MCF 10A (cell line): ENCODE measurements around the gene DENND5A. TPM values are rescaled to one million over a fixed set of nuclear protein-coding genes. Genes with fewer than 3 reads are reported as not detected.

Experiments used
- BruUV-seq: library from RNA; stranded (reverse); fragments of 400-500 nt; replicated peaks from 2 replicates; lab custom pipeline; 2021; lab: Mats Ljungman, UMichigan
- CTCF ChIA-PET: fragments of 300-600 bp; sonication (Branson Sonifier 250); formaldehyde crosslinking; extraction: SDS; loops from one replicate; lab custom pipeline; 2021; ENCODE audit warnings: antibody characterized with exemption, inconsistent platforms; lab: Yijun Ruan, JAX
- POLR2A ChIA-PET: fragments of 300-600, 350-650 bp; sonication (Branson Sonifier 250); formaldehyde crosslinking; extraction: SDS; loops from one replicate; lab custom pipeline; 2020; ENCODE audit warnings: antibody characterized with exemption, inconsistent platforms; lab: Yijun Ruan, JAX
- DNase-seq: peaks from one replicate; pipeline ENCODE4 v3.0.0-alpha.2; 2018; ENCODE audit not compliant: unreplicated experiment
- H3K27ac Mint-ChIP-seq: one replicate; pipeline ENCODE4 v1.8.0; 2022; ENCODE audit warnings: mild to moderate bottlenecking, low read depth, mixed read lengths; ENCODE audit not compliant: unreplicated experiment
- H3K27me3 Mint-ChIP-seq: one replicate; pipeline ENCODE4 v1.8.0; 2022; ENCODE audit warnings: mixed read lengths; ENCODE audit not compliant: insufficient read depth, unreplicated experiment
- H3K36me3 Mint-ChIP-seq: one replicate; pipeline ENCODE4 v1.8.0; 2022; ENCODE audit warnings: mild to moderate bottlenecking, moderate library complexity, mixed read lengths; ENCODE audit not compliant: insufficient read depth, unreplicated experiment
- H3K4me1 Mint-ChIP-seq: one replicate; pipeline ENCODE4 v1.8.0; 2022; ENCODE audit warnings: mixed read lengths; ENCODE audit not compliant: insufficient read depth, unreplicated experiment
- H3K4me3 Mint-ChIP-seq: one replicate; pipeline ENCODE4 v1.8.0; 2022; ENCODE audit warnings: mild to moderate bottlenecking, moderate library complexity, mixed read lengths; ENCODE audit not compliant: unreplicated experiment
- H3K9me3 Mint-ChIP-seq: one replicate; pipeline ENCODE4 v1.8.0; 2022; ENCODE audit warnings: mixed read lengths; ENCODE audit not compliant: unreplicated experiment
- intact Hi-C: fragments of 100-400 bp; cut with micrococcal nuclease; formaldehyde crosslinking; loops from 2 replicates; pipeline ENCODE4 v1.14.1; 2022
- total RNA-seq: library from RNA; stranded (reverse); gene quantifications from 2 replicates; pipeline ENCODE4 v1.2.3, GENCODE V29; 2022
- TF ChIP-seq, protein P1 (sequence below): fragments of 200-600 bp; IDR thresholded peaks from one replicate; pipeline ENCODE4 v1.8.0; 2022; ENCODE audit warnings: antibody characterized with exemption, mild to moderate bottlenecking; ENCODE audit not compliant: unreplicated experiment

DENND5A gene
- total RNA-seq, 1 experiment from 2014 or later: 55.4 TPM

DNA sequence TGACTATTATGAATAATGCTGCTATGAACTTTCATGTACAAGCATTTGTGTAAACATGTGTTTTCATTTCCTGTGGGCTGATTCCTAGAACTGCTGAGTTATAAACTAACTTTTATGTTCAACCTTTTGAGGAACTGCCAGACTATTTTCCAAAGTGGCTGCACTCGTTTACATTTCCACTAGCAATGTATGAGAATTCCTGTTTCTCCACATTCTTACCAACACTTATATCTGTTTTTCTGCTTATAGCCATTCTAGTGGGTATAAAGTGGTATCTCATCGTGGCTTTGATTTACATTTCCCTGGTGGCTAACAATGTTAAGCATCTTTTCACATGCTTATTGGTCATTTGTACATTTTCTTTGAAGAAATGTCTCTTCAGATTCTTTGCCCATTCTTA lies 138.5 kb downstream of the DENND5A start:
- TF ChIP-seq, protein P1, sequence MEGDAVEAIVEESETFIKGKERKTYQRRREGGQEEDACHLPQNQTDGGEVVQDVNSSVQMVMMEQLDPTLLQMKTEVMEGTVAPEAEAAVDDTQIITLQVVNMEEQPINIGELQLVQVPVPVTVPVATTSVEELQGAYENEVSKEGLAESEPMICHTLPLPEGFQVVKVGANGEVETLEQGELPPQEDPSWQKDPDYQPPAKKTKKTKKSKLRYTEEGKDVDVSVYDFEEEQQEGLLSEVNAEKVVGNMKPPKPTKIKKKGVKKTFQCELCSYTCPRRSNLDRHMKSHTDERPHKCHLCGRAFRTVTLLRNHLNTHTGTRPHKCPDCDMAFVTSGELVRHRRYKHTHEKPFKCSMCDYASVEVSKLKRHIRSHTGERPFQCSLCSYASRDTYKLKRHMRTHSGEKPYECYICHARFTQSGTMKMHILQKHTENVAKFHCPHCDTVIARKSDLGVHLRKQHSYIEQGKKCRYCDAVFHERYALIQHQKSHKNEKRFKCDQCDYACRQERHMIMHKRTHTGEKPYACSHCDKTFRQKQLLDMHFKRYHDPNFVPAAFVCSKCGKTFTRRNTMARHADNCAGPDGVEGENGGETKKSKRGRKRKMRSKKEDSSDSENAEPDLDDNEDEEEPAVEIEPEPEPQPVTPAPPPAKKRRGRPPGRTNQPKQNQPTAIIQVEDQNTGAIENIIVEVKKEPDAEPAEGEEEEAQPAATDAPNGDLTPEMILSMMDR: no peak
- POLR2A ChIA-PET: no interaction called here
- CTCF ChIA-PET: no interaction called here
- BruUV-seq: no TSS peak
- intact Hi-C loops: no loop called here
- H3K27ac Mint-ChIP-seq: no peak overlapping the region
- no peaks in the 10 kb centered on the region for H3K27me3 Mint-ChIP-seq
- H3K4me1 Mint-ChIP-seq: no peaks in the 10 kb centered on the region
- H3K4me3 Mint-ChIP-seq: no peak overlapping the region
- no peak for DNase-seq
- no peaks in the 10 kb centered on the region for H3K9me3 Mint-ChIP-seq
- H3K36me3 Mint-ChIP-seq: no peaks in the 10 kb centered on the region

DNA sequence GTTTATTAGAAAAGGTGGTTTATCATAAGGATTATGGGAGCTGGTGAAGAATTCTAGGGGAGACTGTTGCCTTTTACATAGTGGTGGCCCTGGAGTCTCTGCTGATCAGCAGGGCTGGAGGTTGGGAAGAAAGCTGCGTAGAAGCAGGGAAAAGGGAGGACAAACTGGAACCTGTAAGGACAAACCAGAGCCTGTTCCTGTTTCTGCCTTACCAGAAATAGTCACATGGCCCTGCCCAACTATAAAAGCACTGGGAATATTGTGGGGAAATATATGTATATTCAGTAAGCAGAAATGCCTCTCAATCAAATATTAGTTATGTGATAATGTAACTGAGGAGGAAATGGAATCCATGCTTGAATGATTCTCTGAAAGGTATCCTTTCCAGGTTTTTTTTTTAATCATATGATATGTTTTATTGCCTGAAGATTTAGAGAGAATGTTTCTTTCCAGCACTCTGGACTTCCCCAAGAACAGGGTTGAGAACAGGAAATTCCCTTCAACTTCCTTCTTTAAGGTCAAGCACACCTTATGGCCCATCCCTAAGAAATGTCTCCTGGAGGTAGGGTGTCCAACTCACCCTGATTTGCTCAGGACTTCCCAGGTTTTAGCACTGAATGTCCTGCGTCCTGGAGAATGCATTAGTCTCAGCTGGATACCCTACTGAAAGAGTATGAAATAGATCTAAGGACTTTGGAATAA lies 139.8 kb downstream of the DENND5A start:
- Mint-ChIP-seq H3K4me1 (no peaks in the 10 kb centered on the region), H3K27me3 (no peaks in the 10 kb centered on the region), H3K27ac (no peak overlapping the region), H3K9me3 (no peaks in the 10 kb centered on the region), H3K4me3 (no peak overlapping the region), H3K36me3 (no peaks in the 10 kb centered on the region)
- no TSS peak for BruUV-seq
- TF ChIP-seq, protein P1: no peak
- CTCF ChIA-PET: interaction anchor here (0.7 to 2.0 kb wide), 3 partner anchors 12 to 25 kb away, joined by 3 to 7 read pairs (median 3); no protein-coding TSS in a partner anchor
- POLR2A ChIA-PET: no interaction called here
- DNase-seq: no peak
- intact Hi-C loops: no loop called here

DNA sequence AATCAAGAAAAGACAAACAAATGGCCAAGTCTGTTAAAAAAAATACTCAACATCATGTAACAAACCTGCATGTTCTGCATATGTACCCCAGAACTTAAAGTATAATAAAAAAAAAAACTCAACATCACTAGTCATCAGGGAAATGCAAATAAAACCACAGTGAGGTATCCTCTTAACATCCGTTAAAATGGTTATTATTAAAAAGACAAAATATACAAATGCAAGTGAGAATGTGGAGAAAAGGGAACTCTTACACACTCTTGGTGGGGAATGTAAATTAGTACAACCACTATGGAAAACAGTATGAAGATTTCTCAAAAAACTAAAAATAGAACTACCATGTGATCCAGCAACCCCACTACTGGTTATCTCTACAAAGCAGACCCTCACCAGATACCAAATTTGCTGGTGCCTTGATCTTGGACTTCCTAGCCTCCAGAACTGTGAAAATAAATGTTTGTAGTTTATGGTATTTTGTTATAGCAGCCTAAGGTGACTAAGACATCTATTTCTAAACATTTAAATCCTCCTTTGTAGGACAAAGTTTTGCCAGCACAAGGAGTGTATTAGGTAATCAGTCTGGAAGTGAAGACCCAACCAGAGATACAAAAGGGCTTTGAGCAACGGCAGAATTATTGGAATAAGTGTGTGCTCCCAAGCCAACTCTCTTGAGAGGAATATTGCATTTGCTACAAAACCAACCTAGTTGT lies 141.4 kb downstream of the DENND5A start:
- BruUV-seq: no TSS peak
- ChIA-PET CTCF (interaction anchor here (0.7 to 1.0 kb wide), 2 partner anchors 13 to 14 kb away, joined by 4 to 5 read pairs; no protein-coding TSS in a partner anchor), POLR2A (no interaction called here)
- no peaks in the 10 kb centered on the region for H3K27me3 Mint-ChIP-seq
- H3K36me3 Mint-ChIP-seq: no peaks in the 10 kb centered on the region
- DNase-seq: no peak
- no peak overlapping the region for H3K4me3 Mint-ChIP-seq
- TF ChIP-seq, protein P1: no peak
- H3K4me1 Mint-ChIP-seq: no peaks in the 10 kb centered on the region
- H3K9me3 Mint-ChIP-seq: no peaks in the 10 kb centered on the region
- intact Hi-C loops: no loop called here
- no peak overlapping the region for H3K27ac Mint-ChIP-seq

DNA sequence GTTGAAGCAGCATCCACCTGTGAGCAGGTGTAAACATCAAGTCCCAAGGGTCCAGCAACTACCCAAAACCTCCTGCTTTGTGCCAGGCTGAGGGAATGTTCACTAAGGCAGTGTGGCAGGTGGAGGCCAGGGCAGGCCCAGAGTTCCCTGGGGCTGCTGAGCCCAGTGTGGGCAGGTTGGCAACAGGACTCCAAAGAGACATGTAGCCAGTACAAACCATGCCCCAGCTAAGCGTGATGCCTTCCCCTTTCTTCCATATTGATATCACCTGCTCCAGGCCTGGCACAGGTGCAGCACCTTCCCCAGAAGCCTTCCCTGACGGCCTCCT lies 143.7 kb downstream of the DENND5A start:
- DNase-seq: no peak
- Mint-ChIP-seq H3K27ac (no peak overlapping the region), H3K9me3 (no peaks in the 10 kb centered on the region), H3K36me3 (no peaks in the 10 kb centered on the region), H3K4me3 (no peak overlapping the region), H3K4me1 (no peaks in the 10 kb centered on the region), H3K27me3 (no peaks in the 10 kb centered on the region)
- TF ChIP-seq, protein P1: no peak
- POLR2A ChIA-PET: no interaction called here
- intact Hi-C loops: no loop called here
- CTCF ChIA-PET: interaction anchor here (1.0 kb wide), 1 partner anchor 28 kb away, joined by 4 read pairs; no protein-coding TSS in a partner anchor
- BruUV-seq: no TSS peak
